D341Med (cell line): ENCODE results near the gene KCNMB1.

Experiments used
- DNase-seq: peaks from one replicate; pipeline ENCODE4 v3.0.0; 2012; ENCODE audit warnings: low spot score

KCNMB1 gene

GRCh38 chr5:170414786-170415185 is 25.6 kb upstream of the KCNMB1 start:
- no peak for DNase-seq

GRCh38 chr5:170413897-170414296 is 24.7 kb upstream of the KCNMB1 start:
- no peak for DNase-seq

GRCh38 chr5:170411100-170411499 is 21.9 kb upstream of the KCNMB1 start:
- no peak for DNase-seq

GRCh38 chr5:170410401-170410800 is 21.2 kb upstream of the KCNMB1 start:
- DNase-seq, result no peak

GRCh38 chr5:170408877-170409660 is 19.9 kb upstream of the KCNMB1 start:
- no peak for DNase-seq

GRCh38 chr5:170408226-170408625 is 19.1 kb upstream of the KCNMB1 start:
- DNase-seq, result no peak

- DNase-seq, result no peak
Measured at GRCh38 chr5:170407062-170407461, 17.9 kb upstream of the KCNMB1 start.

- DNase-seq, result no peak
Measured at GRCh38 chr5:170405817-170406216, 16.6 kb upstream of the KCNMB1 start.

GRCh38 chr5:170404398-170404797 is 15.2 kb upstream of the KCNMB1 start:
- DNase-seq, result no peak

GRCh38 chr5:170403675-170404074 is 14.5 kb upstream of the KCNMB1 start:
- no peak for DNase-seq

GRCh38 chr5:170402508-170402907 is 13.3 kb upstream of the KCNMB1 start:
- no peak for DNase-seq

- no peak for DNase-seq
Measured at GRCh38 chr5:170397059-170397458, 7.9 kb upstream of the KCNMB1 start.

GRCh38 chr5:170393958-170394357 is 4.8 kb upstream of the KCNMB1 start:
- no peak for DNase-seq

- DNase-seq, result no peak
Measured at GRCh38 chr5:170393235-170393634, 4.1 kb upstream of the KCNMB1 start.

GRCh38 chr5:170390472-170390871 is 1.3 kb upstream of the KCNMB1 start:
- DNase-seq, result no peak

- no peak for DNase-seq
Measured at GRCh38 chr5:170389550-170389892, 354 bp upstream of the KCNMB1 start.

- no peak for DNase-seq
Measured at GRCh38 chr5:170387775-170388639, 1.2 kb downstream of the KCNMB1 start.

- DNase-seq, result no peak
Measured at GRCh38 chr5:170386743-170387395, 2.3 kb downstream of the KCNMB1 start.

- DNase-seq, result no peak
Measured at GRCh38 chr5:170383227-170383626, 5.9 kb downstream of the KCNMB1 start.

- DNase-seq, result no peak
Measured at GRCh38 chr5:170382790-170383189, 6.4 kb downstream of the KCNMB1 start.

- no peak for DNase-seq
Measured at GRCh38 chr5:170380361-170380951, 8.7 kb downstream of the KCNMB1 start.

GRCh38 chr5:170378740-170379139 is 10.4 kb downstream of the KCNMB1 start:
- DNase-seq, result no peak
